Mucosa of stomach (tissue), 1 donor: ENCODE data around the gene TBC1D4.
"Not testable (repeated sequence)": the region's sequence is repeated elsewhere in the genome, so short reads cannot be mapped to it uniquely, and the experiment has no call there.

Source experiments
- H3K27me3 ChIP-seq: one replicate; pipeline ENCODE4 v1.7.0; 2013; ENCODE audit warnings: mild to moderate bottlenecking, low read length; ENCODE audit not compliant: control insufficient read depth, insufficient read depth
- H3K36me3 ChIP-seq: one replicate; pipeline ENCODE4 v1.7.0; 2013; ENCODE audit warnings: low read length; ENCODE audit not compliant: control insufficient read depth, insufficient read depth
- H3K4me1 ChIP-seq: one replicate; pipeline ENCODE4 v1.7.0; 2013; ENCODE audit warnings: mild to moderate bottlenecking, low read length; ENCODE audit not compliant: control insufficient read depth, insufficient read depth
- H3K4me3 ChIP-seq: one replicate; pipeline ENCODE4 v1.7.0; 2013; ENCODE audit warnings: low read length
- H3K9ac ChIP-seq: one replicate; pipeline ENCODE4 v1.7.0; 2013; ENCODE audit warnings: mild to moderate bottlenecking, low read length, moderate library complexity
- H3K9me3 ChIP-seq: one replicate; pipeline ENCODE4 v1.7.0; 2013; ENCODE audit warnings: mild to moderate bottlenecking, low read length, moderate library complexity; ENCODE audit not compliant: control insufficient read depth
- donor health status: Pancreatic carcinoma.

TBC1D4 gene

GRCh38 chr13:75309981-75310580 is 171.9 kb downstream of the TBC1D4 start:
- Histone ChIP-seq H3K9ac (no peak overlapping the region), H3K4me3 (no peak overlapping the region), H3K27me3 (no peaks in the 10 kb centered on the region), H3K9me3 (no peaks in the 10 kb centered on the region), H3K4me1 (no peaks in the 10 kb centered on the region), H3K36me3 (no peaks in the 10 kb centered on the region)

GRCh38 chr13:75308222-75308621 is 173.7 kb downstream of the TBC1D4 start:
- Histone ChIP-seq H3K27me3 (no peaks in the 10 kb centered on the region), H3K36me3 (no peaks in the 10 kb centered on the region), H3K4me1 (no peaks in the 10 kb centered on the region), H3K9me3 (no peaks in the 10 kb centered on the region), H3K9ac (no peak overlapping the region), H3K4me3 (no peak overlapping the region)

- Histone ChIP-seq H3K36me3 (no peaks in the 10 kb centered on the region), H3K27me3 (no peaks in the 10 kb centered on the region), H3K4me3 (no peak overlapping the region), H3K9me3 (no peaks in the 10 kb centered on the region), H3K4me1 (no peaks in the 10 kb centered on the region), H3K9ac (no peak overlapping the region)
These were observed 174.5 kb downstream of the TBC1D4 start for GRCh38 chr13:75307370-75307949.

- H3K9me3 ChIP-seq, H3K4me3 ChIP-seq, H3K27me3 ChIP-seq, H3K4me1 ChIP-seq, H3K36me3 ChIP-seq, H3K9ac ChIP-seq: not testable (repeated sequence)
These were observed 175.0 kb downstream of the TBC1D4 start for GRCh38 chr13:75306967-75307366.

- Histone ChIP-seq H3K4me3 (no peak overlapping the region), H3K27me3 (no peaks in the 10 kb centered on the region), H3K9ac (no peak overlapping the region), H3K4me1 (peaks cover 7% of the 10 kb centered on the region), H3K36me3 (no peaks in the 10 kb centered on the region), H3K9me3 (no peaks in the 10 kb centered on the region)
These were observed 176.9 kb downstream of the TBC1D4 start for GRCh38 chr13:75305059-75305458.

- Histone ChIP-seq H3K9me3 (no peaks in the 10 kb centered on the region), H3K36me3 (no peaks in the 10 kb centered on the region), H3K4me3 (no peak overlapping the region), H3K4me1 (peaks cover 7% of the 10 kb centered on the region), H3K9ac (no peak overlapping the region), H3K27me3 (no peaks in the 10 kb centered on the region)
These were observed 178.7 kb downstream of the TBC1D4 start for GRCh38 chr13:75303263-75303662.

GRCh38 chr13:75302071-75302698 is 179.8 kb downstream of the TBC1D4 start:
- peaks cover 7% of the 10 kb centered on the region for H3K4me1 ChIP-seq
- no peak overlapping the region for H3K9ac ChIP-seq
- H3K9me3 ChIP-seq, result no peaks in the 10 kb centered on the region
- no peaks in the 10 kb centered on the region for H3K36me3 ChIP-seq
- H3K27me3 ChIP-seq, result no peaks in the 10 kb centered on the region
- no peak overlapping the region for H3K4me3 ChIP-seq

GRCh38 chr13:75299913-75300862 is 181.8 kb downstream of the TBC1D4 start:
- H3K4me3 ChIP-seq, result no peak overlapping the region
- H3K9me3 ChIP-seq, result no peaks in the 10 kb centered on the region
- peaks cover 7% of the 10 kb centered on the region for H3K4me1 ChIP-seq
- no peak overlapping the region for H3K9ac ChIP-seq
- no peaks in the 10 kb centered on the region for H3K27me3 ChIP-seq
- H3K36me3 ChIP-seq, result no peaks in the 10 kb centered on the region

- Histone ChIP-seq H3K4me3 (no peak overlapping the region), H3K27me3 (no peaks in the 10 kb centered on the region), H3K36me3 (no peaks in the 10 kb centered on the region), H3K4me1 (peaks cover 7% of the 10 kb centered on the region), H3K9me3 (no peaks in the 10 kb centered on the region), H3K9ac (no peak overlapping the region)
These were observed 182.7 kb downstream of the TBC1D4 start for GRCh38 chr13:75299246-75299645.

GRCh38 chr13:75296641-75297040 is 185.3 kb downstream of the TBC1D4 start:
- Histone ChIP-seq H3K27me3 (no peaks in the 10 kb centered on the region), H3K4me1 (no peaks in the 10 kb centered on the region), H3K9me3 (no peaks in the 10 kb centered on the region), H3K36me3 (no peaks in the 10 kb centered on the region), H3K9ac (no peak overlapping the region), H3K4me3 (no peak overlapping the region)

- no peak overlapping the region for H3K4me3 ChIP-seq
- H3K27me3 ChIP-seq, result no peaks in the 10 kb centered on the region
- no peaks in the 10 kb centered on the region for H3K9me3 ChIP-seq
- H3K4me1 ChIP-seq, result no peaks in the 10 kb centered on the region
- no peak overlapping the region for H3K9ac ChIP-seq
- H3K36me3 ChIP-seq, result no peaks in the 10 kb centered on the region
These were observed 186.8 kb downstream of the TBC1D4 start for GRCh38 chr13:75295201-75295600.

GRCh38 chr13:75294110-75294509 is 187.9 kb downstream of the TBC1D4 start:
- Histone ChIP-seq H3K4me1 (no peaks in the 10 kb centered on the region), H3K27me3 (no peaks in the 10 kb centered on the region), H3K9me3 (no peaks in the 10 kb centered on the region), H3K4me3 (no peak overlapping the region), H3K36me3 (no peaks in the 10 kb centered on the region), H3K9ac (no peak overlapping the region)
